Measurements from ENCODE around the gene MMP19. TPM values are rescaled to one million over a fixed set of nuclear protein-coding genes. Genes with fewer than 3 reads are reported as not detected.

Gene MMP19
- total RNA-seq, 6 experiments from 2014 or later = 13.7 to 24.7 (median 21.4) TPM

DNA sequence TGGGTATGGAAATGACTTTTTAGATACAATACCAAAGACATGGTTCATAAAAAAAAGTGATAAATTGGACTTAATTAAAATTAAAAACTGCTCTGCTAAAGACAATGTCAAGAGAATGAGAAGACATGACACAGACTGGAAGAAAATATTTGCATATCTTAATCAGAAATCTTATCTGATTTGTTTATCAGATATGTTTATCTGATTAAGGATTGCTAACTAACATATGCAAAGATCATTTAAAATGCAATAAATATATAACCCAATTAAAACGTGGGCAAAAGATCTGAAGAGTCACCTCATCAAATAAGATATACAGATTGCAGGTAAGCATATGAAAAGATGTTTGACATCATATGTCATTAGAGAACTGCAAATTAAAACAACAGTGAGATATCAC is 10.0 kb upstream of the MMP19 start:
- Mint-ChIP-seq H3K9me3 (no peaks in the 10 kb centered on the region), H3K4me1 (ENCODE audit: low read depth) (peaks cover 12% of the 10 kb centered on the region), H3K27me3 (ENCODE audit: insufficient read depth) (peaks cover 4% of the 10 kb centered on the region; the same call in 1 of the 2 replicates), H3K36me3 (ENCODE audit: low read depth) (no peaks in the 10 kb centered on the region), H3K4me3 (no peak overlapping the region), H3K27ac (no peak overlapping the region)
- no peak for DNase-seq
- TF ChIP-seq, protein P1, sequence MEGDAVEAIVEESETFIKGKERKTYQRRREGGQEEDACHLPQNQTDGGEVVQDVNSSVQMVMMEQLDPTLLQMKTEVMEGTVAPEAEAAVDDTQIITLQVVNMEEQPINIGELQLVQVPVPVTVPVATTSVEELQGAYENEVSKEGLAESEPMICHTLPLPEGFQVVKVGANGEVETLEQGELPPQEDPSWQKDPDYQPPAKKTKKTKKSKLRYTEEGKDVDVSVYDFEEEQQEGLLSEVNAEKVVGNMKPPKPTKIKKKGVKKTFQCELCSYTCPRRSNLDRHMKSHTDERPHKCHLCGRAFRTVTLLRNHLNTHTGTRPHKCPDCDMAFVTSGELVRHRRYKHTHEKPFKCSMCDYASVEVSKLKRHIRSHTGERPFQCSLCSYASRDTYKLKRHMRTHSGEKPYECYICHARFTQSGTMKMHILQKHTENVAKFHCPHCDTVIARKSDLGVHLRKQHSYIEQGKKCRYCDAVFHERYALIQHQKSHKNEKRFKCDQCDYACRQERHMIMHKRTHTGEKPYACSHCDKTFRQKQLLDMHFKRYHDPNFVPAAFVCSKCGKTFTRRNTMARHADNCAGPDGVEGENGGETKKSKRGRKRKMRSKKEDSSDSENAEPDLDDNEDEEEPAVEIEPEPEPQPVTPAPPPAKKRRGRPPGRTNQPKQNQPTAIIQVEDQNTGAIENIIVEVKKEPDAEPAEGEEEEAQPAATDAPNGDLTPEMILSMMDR (IDR thresholded peaks at IDR 0.05) = no peak

DNA sequence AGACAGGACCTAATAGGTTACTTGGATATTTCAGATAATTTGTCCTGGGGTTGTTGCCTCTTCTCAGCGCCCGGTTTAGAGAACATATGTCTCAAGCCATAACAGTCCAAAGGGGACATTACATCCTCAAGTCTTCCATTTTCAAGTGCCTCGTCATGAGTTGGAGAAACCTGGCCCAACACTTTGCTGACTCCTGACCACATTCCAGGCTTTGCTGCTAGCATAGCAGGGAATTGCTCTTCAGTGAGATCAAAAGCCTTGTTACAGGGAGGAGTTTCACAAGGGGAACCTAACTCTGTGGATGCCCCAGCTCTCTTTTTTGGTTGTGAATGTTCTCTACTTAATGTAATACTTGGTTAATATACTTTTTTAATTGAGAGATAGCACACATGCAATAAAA is 8.2 kb upstream of the MMP19 start:
- Mint-ChIP-seq H3K27me3 (ENCODE audit: insufficient read depth) (no peaks in the 10 kb centered on the region), H3K9me3 (no peaks in the 10 kb centered on the region), H3K4me1 (ENCODE audit: low read depth) (peaks cover 27% of the 10 kb centered on the region), H3K36me3 (ENCODE audit: low read depth) (no peaks in the 10 kb centered on the region), H3K4me3 (no peak overlapping the region), H3K27ac (no peak overlapping the region)
- DNase-seq = no peak
- TF ChIP-seq, protein P1 (IDR thresholded peaks at IDR 0.05) = no peak

DNA sequence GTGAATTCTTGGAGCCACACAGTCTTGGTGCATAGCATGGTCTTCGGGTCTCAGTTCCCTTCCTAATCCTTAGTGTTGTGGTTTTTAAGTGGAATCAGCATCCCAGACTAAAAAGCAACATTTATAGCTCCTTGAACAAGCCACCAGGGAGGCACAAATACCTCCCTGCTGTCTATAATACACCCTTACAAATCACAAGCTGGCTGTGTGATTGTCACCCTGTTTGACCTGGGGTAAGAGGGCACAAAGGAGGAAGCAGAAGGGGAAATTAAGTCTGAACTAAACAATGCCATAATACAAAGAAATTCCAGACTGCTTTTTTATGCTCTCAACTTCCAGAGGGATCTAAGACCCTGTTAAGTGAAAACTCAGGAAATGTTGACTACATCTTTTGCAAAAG is 7.7 kb upstream of the MMP19 start:
- H3K27me3 Mint-ChIP-seq (ENCODE audit: insufficient read depth) = no peaks in the 10 kb centered on the region
- H3K4me3 Mint-ChIP-seq = no peak overlapping the region
- peaks cover 31% of the 10 kb centered on the region for H3K4me1 Mint-ChIP-seq (ENCODE audit: low read depth)
- H3K36me3 Mint-ChIP-seq (ENCODE audit: low read depth) = no peaks in the 10 kb centered on the region
- DNase-seq = no peak
- no peak overlapping the region for H3K27ac Mint-ChIP-seq
- no peaks in the 10 kb centered on the region for H3K9me3 Mint-ChIP-seq
- TF ChIP-seq, protein P1 (IDR thresholded peaks at IDR 0.05) = no peak

DNA sequence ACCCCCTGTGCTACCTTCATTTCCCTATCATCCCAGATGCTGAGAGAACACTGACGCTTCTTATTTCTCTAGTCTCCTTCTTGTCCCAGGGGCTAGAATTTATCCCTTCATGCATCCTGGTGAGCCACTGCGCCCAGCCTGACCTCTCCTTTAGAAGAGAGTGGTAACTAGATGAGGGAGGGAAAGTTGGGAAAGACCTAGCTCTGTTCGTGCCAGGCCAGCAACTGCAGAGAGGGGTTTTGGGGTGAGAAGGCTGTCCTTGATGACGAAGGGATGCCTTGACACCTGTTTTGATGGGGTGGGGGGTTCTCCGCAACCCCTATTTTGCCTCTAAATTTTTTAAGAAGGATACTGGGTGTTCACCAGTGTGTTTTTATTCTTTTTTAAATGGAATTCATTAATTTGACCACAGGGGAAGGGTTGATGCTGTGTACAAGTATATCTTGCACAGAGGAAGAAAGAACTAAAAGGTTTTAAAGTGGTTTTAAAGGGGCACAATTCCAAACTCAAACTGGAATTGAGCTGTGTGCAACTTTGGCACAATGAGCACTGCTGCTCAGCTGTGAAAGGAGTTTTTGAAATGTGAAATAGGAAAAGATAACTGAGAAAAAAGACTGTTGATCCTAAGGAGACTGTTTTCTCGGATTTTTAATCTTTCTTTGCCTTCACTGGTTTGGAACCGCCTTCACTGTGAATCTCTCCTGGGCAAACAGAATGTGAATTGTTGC is 7.0 kb upstream of the MMP19 start:
- TF ChIP-seq, protein P1 (IDR thresholded peaks at IDR 0.05) = no peak
- Mint-ChIP-seq H3K4me3 (no peak overlapping the region), H3K9me3 (no peaks in the 10 kb centered on the region), H3K27me3 (ENCODE audit: insufficient read depth) (no peaks in the 10 kb centered on the region), H3K4me1 (ENCODE audit: low read depth) (peaks cover 35% of the 10 kb centered on the region), H3K36me3 (ENCODE audit: low read depth) (no peaks in the 10 kb centered on the region), H3K27ac (peak overlapping the region; percentile 44)
- no peak for DNase-seq

DNA sequence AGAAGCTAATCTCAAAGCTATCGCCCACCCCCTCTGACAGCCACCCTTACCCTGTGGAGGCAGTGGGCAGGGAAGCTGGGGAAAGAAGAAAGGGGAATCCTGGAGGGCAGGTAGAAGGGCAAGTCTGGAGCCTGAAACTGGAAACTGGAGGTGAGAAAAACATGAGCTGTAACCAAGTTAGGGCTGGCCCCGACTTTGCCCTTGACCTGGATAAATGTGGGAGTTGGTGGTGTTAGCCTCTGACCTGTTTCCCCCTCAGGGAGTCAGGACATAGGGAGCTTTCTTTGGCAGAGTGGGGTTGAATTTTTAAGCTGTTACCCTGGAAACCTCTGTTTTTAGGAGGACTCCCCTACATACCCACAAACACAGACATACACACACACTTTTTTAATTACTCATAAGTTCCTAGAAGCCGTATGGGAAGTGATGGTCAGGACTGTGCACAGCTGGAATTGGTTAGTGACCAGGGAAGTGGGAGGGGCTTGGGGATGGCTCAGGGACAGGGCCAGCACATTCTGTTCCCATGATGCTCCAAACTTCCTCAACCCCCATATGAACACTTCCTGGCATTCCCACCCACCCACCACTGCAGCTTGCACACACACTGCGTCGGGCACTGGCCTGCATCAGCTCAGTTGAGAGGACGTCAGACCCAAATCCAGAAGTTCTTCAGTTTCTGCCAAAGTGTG is 5.0 kb upstream of the MMP19 start:
- H3K36me3 Mint-ChIP-seq (ENCODE audit: low read depth) = no peaks in the 10 kb centered on the region
- TF ChIP-seq, protein P1 (IDR thresholded peaks at IDR 0.05) = no peak
- H3K9me3 Mint-ChIP-seq = no peaks in the 10 kb centered on the region
- peak overlapping the region; percentile 100 for H3K27ac Mint-ChIP-seq
- peak overlapping the region; percentile 79 for H3K4me3 Mint-ChIP-seq
- H3K4me1 Mint-ChIP-seq (ENCODE audit: low read depth) = peaks cover 43% of the 10 kb centered on the region
- H3K27me3 Mint-ChIP-seq (ENCODE audit: insufficient read depth) = no peaks in the 10 kb centered on the region
- peak; percentile 99 for DNase-seq

Measured in HFFc6 (cell line).